GM19452 (cell line): ENCODE measurements around the gene SPINK6.

ENCODE experiments used
- ATAC-seq: cut with Tn5 transposase; IDR thresholded peaks from one replicate; pipeline ENCODE4 v1.9.1; 2021; ENCODE audit not compliant: unreplicated experiment

Gene SPINK6

DNA sequence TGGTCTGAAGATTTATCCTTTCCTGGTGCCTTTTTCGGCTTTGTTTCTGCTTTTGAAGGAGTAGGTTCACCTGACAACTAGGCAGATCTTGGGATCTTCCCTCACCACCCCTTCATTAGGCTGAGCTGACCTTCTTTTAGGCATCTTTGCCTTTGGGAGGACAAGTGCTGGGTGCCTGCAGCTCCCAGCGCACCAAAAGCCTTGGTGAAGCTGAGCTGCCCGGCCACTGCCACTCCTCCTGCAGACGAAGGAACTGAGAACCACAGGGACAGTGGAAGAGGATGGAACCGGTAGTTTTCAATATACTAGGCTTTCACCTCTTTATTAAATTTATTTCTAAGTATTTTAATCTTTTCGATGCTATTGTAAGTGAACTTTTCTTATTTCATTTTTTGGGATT, 18.7 kb downstream of the SPINK6 start:
- no peak for ATAC-seq

DNA sequence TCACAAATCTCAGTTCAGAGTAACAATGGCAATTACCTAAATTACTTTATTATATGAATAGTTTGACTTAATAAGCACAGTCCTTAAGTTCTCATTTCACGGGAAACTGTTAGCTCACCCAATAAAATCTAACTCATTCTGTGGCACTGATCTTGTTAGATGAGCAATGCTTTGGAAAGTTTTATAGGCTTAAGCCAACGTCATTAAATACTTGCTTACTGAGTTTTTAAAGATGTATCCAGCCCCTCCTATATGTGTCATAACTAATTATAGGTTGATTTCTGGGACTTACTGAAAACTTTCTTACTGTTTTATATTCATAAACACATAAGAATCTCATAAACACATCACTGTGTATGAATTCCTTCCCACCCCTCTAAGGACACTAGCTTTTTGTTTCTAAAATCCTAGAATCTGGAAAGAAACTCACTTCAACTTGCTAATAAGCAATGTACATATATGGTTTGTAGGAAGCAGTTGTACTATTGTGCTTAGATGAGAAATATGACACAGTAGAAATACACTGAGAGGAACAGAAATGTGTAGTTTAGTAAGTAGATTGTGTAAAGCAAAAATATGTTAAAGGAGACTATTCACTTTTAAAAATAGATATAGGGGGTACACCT, 21.4 kb downstream of the SPINK6 start:
- no peak for ATAC-seq

DNA sequence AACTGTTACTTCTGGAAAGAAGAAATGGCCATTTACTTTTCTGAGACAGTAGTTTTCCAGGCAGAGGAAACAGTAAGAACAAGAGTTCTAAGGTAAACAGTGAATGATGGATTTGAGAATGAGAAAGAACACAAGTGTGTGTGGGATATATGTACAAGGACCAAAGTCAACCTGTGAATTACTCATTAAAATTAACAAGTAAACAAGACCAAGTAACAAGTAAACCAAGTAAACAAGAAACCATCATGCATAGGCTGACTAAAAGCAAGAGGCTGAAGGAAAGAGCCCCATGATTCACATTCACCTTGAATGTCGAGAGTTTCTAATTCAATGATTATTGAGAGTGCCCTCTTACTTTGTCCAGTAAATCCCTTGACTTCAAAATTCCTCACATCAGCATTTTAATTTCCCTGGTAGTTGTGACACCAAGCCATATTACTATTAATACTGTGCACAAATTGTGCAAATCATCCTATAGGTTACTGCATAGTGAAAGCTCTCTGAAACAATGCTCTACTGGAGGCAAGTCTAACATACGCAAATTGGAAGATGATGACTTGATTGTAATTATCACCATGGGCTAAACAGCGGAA, 25.6 kb downstream of the SPINK6 start:
- no peak for ATAC-seq

DNA sequence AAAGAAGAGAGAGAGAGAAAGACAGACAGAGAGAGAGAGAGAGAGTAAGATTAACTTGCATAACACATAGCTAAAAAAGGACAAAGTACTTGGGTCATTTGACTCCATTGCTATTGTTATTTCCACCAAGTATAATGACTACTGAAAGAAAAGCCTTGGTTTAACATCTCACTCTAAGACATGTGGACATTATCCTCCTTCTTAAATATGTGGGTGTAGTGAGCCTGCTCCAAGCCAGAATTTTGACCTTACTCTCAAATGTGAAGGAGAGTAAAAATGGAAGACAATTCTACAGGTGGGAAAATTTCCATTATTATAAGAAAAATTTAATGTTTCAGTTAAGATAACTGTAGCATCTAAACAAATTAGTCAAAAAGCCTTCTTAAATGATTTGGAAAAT, 27.0 kb downstream of the SPINK6 start:
- ATAC-seq, result no peak

DNA sequence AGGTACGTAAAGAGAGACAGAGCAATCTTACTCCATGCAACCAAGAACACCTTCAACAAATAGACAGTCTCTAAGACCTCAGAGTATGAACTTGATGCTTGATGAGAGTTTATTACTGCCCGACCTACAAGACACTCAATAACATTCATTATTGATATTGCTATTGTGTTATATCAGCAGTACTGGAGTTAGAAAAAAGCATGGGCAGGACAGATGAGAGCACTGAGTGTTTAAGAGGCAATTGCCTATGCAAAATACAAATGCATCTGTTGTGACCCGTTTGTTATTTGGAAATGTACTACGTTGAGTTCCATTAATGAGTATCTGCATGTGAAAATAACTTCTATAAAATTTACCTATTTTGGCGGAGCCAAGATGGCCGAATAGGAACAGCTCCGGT, 27.4 kb downstream of the SPINK6 start:
- ATAC-seq, result no peak

DNA sequence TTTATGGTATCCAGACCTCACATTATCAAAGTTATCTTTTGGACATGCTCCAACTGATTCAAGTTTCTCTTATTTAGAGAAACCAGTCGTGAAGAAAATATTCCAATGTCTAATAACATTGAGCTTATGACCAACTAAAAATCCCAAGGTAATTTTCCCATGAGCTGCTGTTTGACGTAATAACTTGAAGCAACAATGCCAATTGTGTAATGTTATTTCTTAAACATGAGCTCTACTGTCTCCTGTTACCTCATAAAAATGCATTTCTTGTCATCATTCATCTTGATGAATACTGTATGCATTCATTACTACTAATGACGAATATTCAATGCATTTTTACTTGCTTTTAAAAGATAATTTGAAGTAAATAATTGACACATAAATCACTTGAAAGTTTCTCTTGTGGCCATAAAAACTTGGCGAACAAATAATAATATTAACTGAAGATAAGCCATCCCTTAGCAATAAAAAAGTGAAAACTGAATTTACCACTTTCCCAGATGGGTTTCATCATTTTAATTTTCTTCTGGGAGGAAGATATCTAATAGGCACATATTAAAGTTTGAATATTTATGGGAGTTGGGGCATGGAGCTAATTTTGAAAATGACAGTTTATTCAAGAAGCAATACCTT, 35.1 kb downstream of the SPINK6 start:
- no peak for ATAC-seq

DNA sequence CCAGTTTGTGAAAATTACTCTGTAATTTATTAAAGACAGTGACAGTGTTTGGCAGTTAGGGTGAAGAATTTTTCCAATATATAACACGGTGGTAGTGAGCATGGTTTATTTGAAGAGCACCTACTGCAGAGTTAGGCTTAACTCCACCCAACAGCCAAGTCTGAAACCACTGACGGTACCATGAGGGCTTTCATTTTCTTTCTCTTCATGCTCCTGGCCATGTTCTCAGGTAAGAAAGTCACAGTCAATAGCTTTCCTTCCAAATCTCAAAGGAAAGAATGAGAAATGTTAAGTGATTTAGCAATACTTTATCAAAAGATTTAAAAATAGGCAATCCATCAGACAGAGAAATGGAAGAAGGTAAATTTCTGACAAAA, 35.6 kb downstream of the SPINK6 start, which contains the start of gene MARCOL:
MARCOL (plus strand) TSS at position 108 of the 377 bp plus-strand sequence; CDS start at position 181, 73 bp downstream.
- no peak for ATAC-seq

DNA sequence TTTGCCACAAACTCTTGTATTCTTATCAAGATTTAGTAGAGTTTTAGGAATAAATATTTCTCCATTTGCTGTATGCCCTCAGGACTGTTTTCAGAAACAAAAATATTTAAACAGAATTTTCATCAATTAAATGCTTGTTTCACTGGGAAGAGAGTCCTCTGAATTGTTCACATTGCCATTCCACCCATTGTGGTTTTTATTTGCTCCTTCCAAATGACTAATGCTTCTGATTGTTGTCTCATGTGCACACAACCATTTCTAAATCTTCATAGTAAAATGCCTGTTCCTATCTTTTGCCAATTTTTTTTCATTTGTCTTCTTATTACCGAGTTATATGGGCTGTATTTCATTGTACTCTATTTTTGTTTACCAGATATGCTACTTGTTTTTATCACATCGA, 46.1 kb downstream of the SPINK6 start:
- no peak for ATAC-seq

DNA sequence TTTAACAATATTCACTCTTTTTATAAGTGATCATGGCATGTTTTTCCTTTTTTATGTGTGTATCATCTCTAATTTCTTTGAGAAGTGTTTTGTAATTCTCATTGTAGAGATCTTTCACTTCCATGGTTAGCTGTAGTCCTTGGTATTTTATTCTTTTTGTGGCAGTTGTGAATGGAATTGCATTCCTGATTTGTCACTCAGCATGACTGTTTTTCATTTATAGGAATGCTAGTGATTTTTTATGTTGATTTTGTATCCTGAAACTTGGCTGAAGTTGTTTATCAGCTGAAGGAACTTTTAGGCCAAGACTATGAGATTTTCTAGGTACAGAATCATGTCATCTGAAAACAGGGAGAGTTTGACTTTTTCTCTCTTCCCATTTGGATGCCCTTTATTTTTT, 52.6 kb downstream of the SPINK6 start:
- no peak for ATAC-seq

DNA sequence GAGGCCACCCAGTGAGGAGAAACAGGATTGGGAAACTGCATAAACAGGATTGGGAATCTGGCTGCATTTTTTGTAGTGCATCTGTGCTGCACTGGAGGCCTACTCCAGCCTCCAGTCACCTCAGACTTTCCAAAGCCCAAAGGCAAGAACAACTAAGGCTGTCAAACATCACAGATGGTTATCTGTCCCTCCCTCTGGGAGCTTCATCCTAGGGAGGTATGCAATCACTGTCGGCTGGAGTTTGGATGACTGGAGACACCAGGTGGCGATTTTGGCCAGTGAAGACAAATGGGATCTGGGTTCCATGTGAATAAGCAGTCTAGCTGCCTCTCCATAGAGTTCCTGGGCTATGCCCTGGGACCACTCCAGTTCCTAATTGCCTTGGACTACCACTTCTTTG, 56.4 kb downstream of the SPINK6 start:
- ATAC-seq, result no peak

DNA sequence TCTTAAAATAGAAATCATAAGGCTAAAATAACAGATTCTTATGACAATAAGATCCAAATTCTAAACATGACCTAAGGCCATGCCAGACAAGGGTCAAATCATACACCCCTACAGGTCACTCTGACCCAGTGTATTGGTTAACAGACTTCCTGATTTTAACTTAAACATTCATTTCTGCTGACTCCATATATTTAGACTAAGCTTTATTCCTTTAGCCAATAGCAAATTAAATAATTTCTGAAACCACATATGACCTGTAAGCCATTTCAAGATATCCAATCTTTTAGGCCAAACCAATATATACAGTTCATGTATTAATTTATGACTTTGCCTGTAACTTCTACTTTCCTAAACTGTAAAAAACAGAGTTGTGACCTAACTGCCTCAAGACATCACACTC, 58.4 kb downstream of the SPINK6 start:
- ATAC-seq, result no peak
